ENCODE results near the gene HSPA1B. TPM values are rescaled to one million over a fixed set of nuclear protein-coding genes. Genes with fewer than 3 reads are reported as not detected.
"Not testable (repeated sequence)": the region's sequence is repeated elsewhere in the genome, so short reads cannot be mapped to it uniquely, and the experiment has no call there.

The HSPA1B gene
- total RNA-seq, 1 experiment from 2014 or later, result 214 TPM

- TF ChIP-seq ZNF274 (IDR thresholded peaks at IDR 0.05; ENCODE audit: low read depth, low read length), result no peak
- TF ChIP-seq EZH2 (IDR thresholded peaks at IDR 0.05), result no peak
- TF ChIP-seq EZH2phosphoT487 (IDR thresholded peaks at IDR 0.05; ENCODE audit: borderline replicate concordance), result no peak
- TF ChIP-seq FOSL1 (IDR thresholded peaks at IDR 0.05; ENCODE audit: low read depth), result no peak
- no peak for TF ChIP-seq JUND (IDR thresholded peaks at IDR 0.05)
- no peak for TF ChIP-seq REST (IDR thresholded peaks at IDR 0.05; ENCODE audit: low read depth)
- peak; percentile 54 for TF ChIP-seq YY1 (IDR thresholded peaks at IDR 0.05; ENCODE audit: extremely low read depth, insufficient replicate concordance, low read depth, low read length)
- TF ChIP-seq SRF (IDR thresholded peaks at IDR 0.05; ENCODE audit: low read depth), result peak; percentile 33; the same call in 1 of the 2 replicates
- TF ChIP-seq ATF3 (IDR thresholded peaks at IDR 0.05), result no peak
- TF ChIP-seq TCF7L2 (IDR thresholded peaks at IDR 0.05; ENCODE audit: borderline replicate concordance, extremely low read depth, insufficient read depth, insufficient read length), result peak; percentile 42
Observed at GRCh38 chr6:31806470-31807272, 20.9 kb upstream of the HSPA1B start, which contains the start of gene LSM2 (continued).

GRCh38 chr6:31808599-31808998 lies 18.9 kb upstream of the HSPA1B start:
- H3K27me3 ChIP-seq (ENCODE audit: insufficient read depth, low read length); POLR2A ChIA-PET; intact Hi-C loops (cut with micrococcal nuclease); ATAC-seq; H2AFZ ChIP-seq (ENCODE audit: low read depth, low read length, poor library complexity, severe bottlenecking); H3K9me3 ChIP-seq (ENCODE audit: control insufficient read depth in 1 of 2, insufficient read depth in 1 of 2, low read depth in 1 of 2, low read length in 2 of 2); H3K4me2 ChIP-seq (ENCODE audit: low read length); RAD21 ChIA-PET (ENCODE audit: low non-redundant PET in 1 of 2, low total read pairs in 2 of 2, uncharacterized antibody in 2 of 2, unreplicated experiment in 2 of 2); H4K20me1 ChIP-seq (ENCODE audit: insufficient read depth); H3K9me2 ChIP-seq (ENCODE audit: insufficient read depth); H3K9ac ChIP-seq (ENCODE audit: low read length); H3K36me3 ChIP-seq (ENCODE audit: control insufficient read depth in 1 of 2, insufficient read depth in 2 of 2, low read length in 2 of 2); BruUV-seq (replicated peaks); H3K27ac ChIP-seq (ENCODE audit: low read depth, low read length); H3K4me3 ChIP-seq (replicated peaks in 1 of 2; ENCODE audit: low read depth in 1 of 2, low read length in 2 of 2); DNase-seq (ENCODE audit: low read depth, low spot score); CTCF ChIA-PET: not testable (repeated sequence)
- Histone ChIP-seq H3K4me1 (ENCODE audit: control insufficient read depth in 1 of 2, insufficient read depth in 2 of 2, low read length in 2 of 2) (peaks cover 20 to 23% of the 10 kb centered on the region in 2 experiments), H3K79me2 (ENCODE audit: insufficient read depth, low read length) (peaks cover 28% of the 10 kb centered on the region)
